ENCODE measurements around the gene ERGIC1. TPM values are rescaled to one million over a fixed set of nuclear protein-coding genes. Genes with fewer than 3 reads are reported as not detected.

The ERGIC1 gene
- total and polyA plus RNA-seq, 2 of the 8 experiments (the other 6 are each of a cell fraction or from before 2014, with no cell fraction given), result 95.3 to 106 TPM

- TF ChIP-seq, protein P1, sequence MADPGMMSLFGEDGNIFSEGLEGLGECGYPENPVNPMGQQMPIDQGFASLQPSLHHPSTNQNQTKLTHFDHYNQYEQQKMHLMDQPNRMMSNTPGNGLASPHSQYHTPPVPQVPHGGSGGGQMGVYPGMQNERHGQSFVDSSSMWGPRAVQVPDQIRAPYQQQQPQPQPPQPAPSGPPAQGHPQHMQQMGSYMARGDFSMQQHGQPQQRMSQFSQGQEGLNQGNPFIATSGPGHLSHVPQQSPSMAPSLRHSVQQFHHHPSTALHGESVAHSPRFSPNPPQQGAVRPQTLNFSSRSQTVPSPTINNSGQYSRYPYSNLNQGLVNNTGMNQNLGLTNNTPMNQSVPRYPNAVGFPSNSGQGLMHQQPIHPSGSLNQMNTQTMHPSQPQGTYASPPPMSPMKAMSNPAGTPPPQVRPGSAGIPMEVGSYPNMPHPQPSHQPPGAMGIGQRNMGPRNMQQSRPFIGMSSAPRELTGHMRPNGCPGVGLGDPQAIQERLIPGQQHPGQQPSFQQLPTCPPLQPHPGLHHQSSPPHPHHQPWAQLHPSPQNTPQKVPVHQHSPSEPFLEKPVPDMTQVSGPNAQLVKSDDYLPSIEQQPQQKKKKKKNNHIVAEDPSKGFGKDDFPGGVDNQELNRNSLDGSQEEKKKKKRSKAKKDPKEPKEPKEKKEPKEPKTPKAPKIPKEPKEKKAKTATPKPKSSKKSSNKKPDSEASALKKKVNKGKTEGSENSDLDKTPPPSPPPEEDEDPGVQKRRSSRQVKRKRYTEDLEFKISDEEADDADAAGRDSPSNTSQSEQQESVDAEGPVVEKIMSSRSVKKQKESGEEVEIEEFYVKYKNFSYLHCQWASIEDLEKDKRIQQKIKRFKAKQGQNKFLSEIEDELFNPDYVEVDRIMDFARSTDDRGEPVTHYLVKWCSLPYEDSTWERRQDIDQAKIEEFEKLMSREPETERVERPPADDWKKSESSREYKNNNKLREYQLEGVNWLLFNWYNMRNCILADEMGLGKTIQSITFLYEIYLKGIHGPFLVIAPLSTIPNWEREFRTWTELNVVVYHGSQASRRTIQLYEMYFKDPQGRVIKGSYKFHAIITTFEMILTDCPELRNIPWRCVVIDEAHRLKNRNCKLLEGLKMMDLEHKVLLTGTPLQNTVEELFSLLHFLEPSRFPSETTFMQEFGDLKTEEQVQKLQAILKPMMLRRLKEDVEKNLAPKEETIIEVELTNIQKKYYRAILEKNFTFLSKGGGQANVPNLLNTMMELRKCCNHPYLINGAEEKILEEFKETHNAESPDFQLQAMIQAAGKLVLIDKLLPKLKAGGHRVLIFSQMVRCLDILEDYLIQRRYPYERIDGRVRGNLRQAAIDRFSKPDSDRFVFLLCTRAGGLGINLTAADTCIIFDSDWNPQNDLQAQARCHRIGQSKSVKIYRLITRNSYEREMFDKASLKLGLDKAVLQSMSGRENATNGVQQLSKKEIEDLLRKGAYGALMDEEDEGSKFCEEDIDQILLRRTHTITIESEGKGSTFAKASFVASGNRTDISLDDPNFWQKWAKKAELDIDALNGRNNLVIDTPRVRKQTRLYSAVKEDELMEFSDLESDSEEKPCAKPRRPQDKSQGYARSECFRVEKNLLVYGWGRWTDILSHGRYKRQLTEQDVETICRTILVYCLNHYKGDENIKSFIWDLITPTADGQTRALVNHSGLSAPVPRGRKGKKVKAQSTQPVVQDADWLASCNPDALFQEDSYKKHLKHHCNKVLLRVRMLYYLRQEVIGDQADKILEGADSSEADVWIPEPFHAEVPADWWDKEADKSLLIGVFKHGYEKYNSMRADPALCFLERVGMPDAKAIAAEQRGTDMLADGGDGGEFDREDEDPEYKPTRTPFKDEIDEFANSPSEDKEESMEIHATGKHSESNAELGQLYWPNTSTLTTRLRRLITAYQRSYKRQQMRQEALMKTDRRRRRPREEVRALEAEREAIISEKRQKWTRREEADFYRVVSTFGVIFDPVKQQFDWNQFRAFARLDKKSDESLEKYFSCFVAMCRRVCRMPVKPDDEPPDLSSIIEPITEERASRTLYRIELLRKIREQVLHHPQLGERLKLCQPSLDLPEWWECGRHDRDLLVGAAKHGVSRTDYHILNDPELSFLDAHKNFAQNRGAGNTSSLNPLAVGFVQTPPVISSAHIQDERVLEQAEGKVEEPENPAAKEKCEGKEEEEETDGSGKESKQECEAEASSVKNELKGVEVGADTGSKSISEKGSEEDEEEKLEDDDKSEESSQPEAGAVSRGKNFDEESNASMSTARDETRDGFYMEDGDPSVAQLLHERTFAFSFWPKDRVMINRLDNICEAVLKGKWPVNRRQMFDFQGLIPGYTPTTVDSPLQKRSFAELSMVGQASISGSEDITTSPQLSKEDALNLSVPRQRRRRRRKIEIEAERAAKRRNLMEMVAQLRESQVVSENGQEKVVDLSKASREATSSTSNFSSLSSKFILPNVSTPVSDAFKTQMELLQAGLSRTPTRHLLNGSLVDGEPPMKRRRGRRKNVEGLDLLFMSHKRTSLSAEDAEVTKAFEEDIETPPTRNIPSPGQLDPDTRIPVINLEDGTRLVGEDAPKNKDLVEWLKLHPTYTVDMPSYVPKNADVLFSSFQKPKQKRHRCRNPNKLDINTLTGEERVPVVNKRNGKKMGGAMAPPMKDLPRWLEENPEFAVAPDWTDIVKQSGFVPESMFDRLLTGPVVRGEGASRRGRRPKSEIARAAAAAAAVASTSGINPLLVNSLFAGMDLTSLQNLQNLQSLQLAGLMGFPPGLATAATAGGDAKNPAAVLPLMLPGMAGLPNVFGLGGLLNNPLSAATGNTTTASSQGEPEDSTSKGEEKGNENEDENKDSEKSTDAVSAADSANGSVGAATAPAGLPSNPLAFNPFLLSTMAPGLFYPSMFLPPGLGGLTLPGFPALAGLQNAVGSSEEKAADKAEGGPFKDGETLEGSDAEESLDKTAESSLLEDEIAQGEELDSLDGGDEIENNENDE (IDR thresholded peaks at IDR 0.05; ENCODE audit: insufficient replicate concordance, low read length), result no peak
- TF ChIP-seq KDM4A (IDR thresholded peaks at IDR 0.05; ENCODE audit: low read depth, low read length, severe bottlenecking), result no peak
- TF ChIP-seq MAFK (IDR thresholded peaks at IDR 0.05; ENCODE audit: low read depth, low read length), result no peak
- TF ChIP-seq RBBP5 (IDR thresholded peaks at IDR 0.05; ENCODE audit: borderline replicate concordance, low read depth, low read length), result no peak
These were observed 13.8 kb upstream of the ERGIC1 start (continued) for GRCh38 chr5:172820046-172820767.
